GM12878 (cell line): ENCODE data around the gene BCAR3. TPM values are rescaled to one million over a fixed set of nuclear protein-coding genes. Genes with fewer than 3 reads are reported as not detected.

Experiments used
- ATAC-seq: fragments of 200-7000 bp; cut with Tn5 transposase; 3 replicates; pipeline ENCODE4 v1.9.1; 2020; ENCODE audit warnings: mild to moderate bottlenecking, moderate library complexity
- BruUV-seq: library from RNA; stranded (reverse); fragments of 400-500 nt; replicated peaks from 2 replicates; lab custom pipeline; 2021; lab: Mats Ljungman, UMichigan
- CTCF ChIA-PET: fragments of 300-600 bp; sonication (Branson Sonifier 250); formaldehyde crosslinking; extraction: SDS; loops from one replicate; lab custom pipeline; 2021; ENCODE audit warnings: inconsistent platforms; lab: Yijun Ruan, JAX
- POLR2A ChIA-PET: fragments of 350-600 bp; formaldehyde crosslinking; extraction: SDS; loops from one replicate; lab custom pipeline; 2021; ENCODE audit warnings: inconsistent platforms; lab: Charles Lee
- RAD21 ChIA-PET: fragments of 300-600 bp; sonication (Branson Sonifier 250); formaldehyde crosslinking; loops from one replicate; lab custom pipeline; 2023; ENCODE audit warnings: antibody characterized with exemption; ENCODE audit not compliant: unreplicated experiment; lab: Charles Lee
- SMC1A ChIA-PET: fragments of 300-600 bp; sonication (Branson Sonifier 250); formaldehyde crosslinking; loops from one replicate; lab custom pipeline; 2023; ENCODE audit not compliant: unreplicated experiment, uncharacterized antibody; lab: Charles Lee
- DNase-seq: peaks from one replicate; pipeline ENCODE4 v3.0.0-alpha.2; 2011; ENCODE audit warnings: low read depth, low spot score
- FAIRE-seq: peaks from 3 replicates; lab custom pipeline; 2011; peaks lifted over from hg19 to GRCh38; lab: Jason Lieb, UNC
- H2AFZ ChIP-seq: 2 replicates; pipeline ENCODE4 v1.6.0; 2011; ENCODE audit warnings: low read depth, low read length, control low read depth; ENCODE audit not compliant: control insufficient read depth
- H3K27ac ChIP-seq: 2 replicates; pipeline ENCODE4 v1.5.1; 2011; ENCODE audit warnings: control low read depth; ENCODE audit not compliant: control insufficient read depth, insufficient read depth
- H3K27me3 ChIP-seq, 2 experiments: replicated peaks in 1 of 2; 2 replicates each; pipeline versions ENCODE4 v1.6.0 to v1.6.1; 2011; ENCODE audit warnings: low read length in 1 of 2; ENCODE audit not compliant: control insufficient read depth in 2 of 2, insufficient read depth in 2 of 2
- H3K36me3 ChIP-seq, 2 experiments: 2 replicates each; pipeline ENCODE4 v1.5.1; 2011; ENCODE audit warnings: low read length in 1 of 2; ENCODE audit not compliant: control insufficient read depth in 2 of 2, insufficient read depth in 2 of 2
- H3K4me1 ChIP-seq: 2 replicates; pipeline ENCODE4 v1.6.1; 2011; ENCODE audit warnings: mild to moderate bottlenecking, low read length, moderate library complexity, mixed read lengths; ENCODE audit not compliant: control insufficient read depth, insufficient read depth
- H3K4me2 ChIP-seq: 2 replicates; pipeline ENCODE4 v1.6.0; 2011; ENCODE audit warnings: control low read depth; ENCODE audit not compliant: control insufficient read depth, insufficient read depth
- H3K4me3 ChIP-seq: fragments of 200-600 bp; sonication (generic); 2 replicates; pipeline ENCODE4 v1.5.1; 2016
- H3K79me2 ChIP-seq: 2 replicates; pipeline ENCODE4 v1.6.0; 2011; ENCODE audit warnings: low read length; ENCODE audit not compliant: control insufficient read depth, insufficient read depth
- H3K9ac ChIP-seq: 2 replicates; pipeline ENCODE4 v1.8.0; 2011; ENCODE audit warnings: low read length, control low read depth, mixed read lengths; ENCODE audit not compliant: control insufficient read depth, insufficient read depth
- H3K9me3 ChIP-seq: replicated peaks from 3 replicates; pipeline ENCODE4 v1.5.1; 2011; ENCODE audit warnings: mild to moderate bottlenecking, low read length; ENCODE audit not compliant: control insufficient read depth, insufficient read depth
- H4K20me1 ChIP-seq: 2 replicates; pipeline ENCODE4 v1.6.0; 2011; ENCODE audit not compliant: control insufficient read depth, insufficient read depth
- ATF2 ChIP-seq: IDR thresholded peaks from 2 replicates; pipeline ENCODE4 v1.6.1; 2012; ENCODE audit warnings: low read length, inconsistent platforms
- BACH1 ChIP-seq: fragments of 450-650 bp; IDR thresholded peaks from 2 replicates; pipeline ENCODE4 v1.6.1; 2017; ENCODE audit warnings: mild to moderate bottlenecking, borderline replicate concordance
- CTCF ChIP-seq, 3 experiments: IDR thresholded peaks in 2 of 3; conservative IDR thresholded peaks in 1 of 3; 2 replicates each; pipeline ENCODE4 v1.5.1; 2011; ENCODE audit warnings: low read depth in 3 of 3, low read length in 3 of 3, mild to moderate bottlenecking in 3 of 3, control low read depth in 2 of 3, moderate library complexity in 2 of 3, inconsistent platforms in 1 of 3, mixed read lengths in 1 of 3; ENCODE audit not compliant: control insufficient read depth in 2 of 3, insufficient read depth in 1 of 3; ENCODE audit errors: extremely low read depth in 1 of 3
- ELK1 ChIP-seq: IDR thresholded peaks from 2 replicates; pipeline ENCODE4 v1.6.1; 2012; ENCODE audit warnings: low read depth, low read length, improper control_type of control experiment
- ESRRA ChIP-seq: IDR thresholded peaks from 2 replicates; pipeline ENCODE4 v1.6.1; 2012; ENCODE audit warnings: mild to moderate bottlenecking, low read length, improper control_type of control experiment
- EZH2 ChIP-seq: IDR thresholded peaks from 2 replicates; pipeline ENCODE4 v1.6.1; 2012; ENCODE audit warnings: low read depth, mild to moderate bottlenecking, control low read depth, inconsistent platforms, low read length, borderline replicate concordance; ENCODE audit not compliant: control insufficient read depth
- IRF4 ChIP-seq: IDR thresholded peaks from 2 replicates; pipeline ENCODE4 v1.6.1; 2011; ENCODE audit warnings: low read depth, low read length
- JUNB ChIP-seq: IDR thresholded peaks from 2 replicates; pipeline ENCODE4 v1.6.1; 2016; ENCODE audit warnings: antibody characterized with exemption, mild to moderate bottlenecking
- MTA3 ChIP-seq: IDR thresholded peaks from 2 replicates; pipeline ENCODE4 v1.6.1; 2012; ENCODE audit warnings: low read length, inconsistent platforms, borderline replicate concordance
- PKNOX1 ChIP-seq: fragments of 450-650 bp; IDR thresholded peaks from 2 replicates; pipeline ENCODE4 v1.6.1; 2016; ENCODE audit warnings: mild to moderate bottlenecking
- RAD51 ChIP-seq: fragments of 450-650 bp; IDR thresholded peaks from 2 replicates; pipeline ENCODE4 v1.6.1; 2016; ENCODE audit warnings: moderate library complexity, mild to moderate bottlenecking, inconsistent platforms
- RCOR1 ChIP-seq: conservative IDR thresholded peaks from 2 replicates; pipeline ENCODE4 v1.6.1; 2012; ENCODE audit warnings: low read depth, low read length, improper control_type of control experiment
- SIX5 ChIP-seq: IDR thresholded peaks from 2 replicates; pipeline ENCODE4 v1.6.1; 2011; ENCODE audit warnings: mild to moderate bottlenecking, low read depth, low read length, moderate library complexity; ENCODE audit not compliant: severe bottlenecking
- SREBF2 ChIP-seq: IDR thresholded peaks from 2 replicates; pipeline ENCODE4 v1.6.1; 2012; ENCODE audit warnings: mild to moderate bottlenecking, low read length
- SUPT20H ChIP-seq: IDR thresholded peaks from 2 replicates; pipeline ENCODE4 v1.6.1; 2011; ENCODE audit warnings: low read depth, mild to moderate bottlenecking, low read length, moderate library complexity, borderline replicate concordance; ENCODE audit not compliant: control insufficient read depth
- WGBS: methylation state at CpG from one replicate; pipeline ENCODE4 v1.1.6; 2016; ENCODE audit warnings: low lambda C conversion rate; ENCODE audit not compliant: insufficient replicate concordance, insufficient coverage; ENCODE audit errors: missing lambda C conversion rate; 5-methylcytosine and 5-hydroxymethylcytosine counted together
- in situ Hi-C: fragments of 300-500 bp; cut with MboI; formaldehyde crosslinking; loops from 9 replicates; pipeline ENCODE4 v1.14.3; 2018; ENCODE audit warnings: mixed read lengths
- intact Hi-C: fragments of 100-400 bp; cut with micrococcal nuclease; formaldehyde crosslinking; loops from one replicate; pipeline ENCODE4 v1.14.2; 2022; ENCODE audit not compliant: unreplicated experiment
- polyA plus RNA-seq, 11 experiments: library from polyadenylated mRNA; depleted of rRNA in 4 of 11; unstranded in 6 of 11; stranded (reverse) in 5 of 11; fragments of >200 nt; fragmentation: Nextera tagmentation in 4 of 11; fragmentation: Illumina TruSeq in 1 of 11; extraction: Ambion mirVana in 4 of 11; extraction: Trizol in 1 of 11; gene quantifications; 1 replicate in 1 of 11; 2 replicates in 10 of 11; pipeline versions ENCODE4 v1.2.1 to v1.2.3, GENCODE V29; 2011 to 2016; ENCODE audit warnings: inconsistent platforms in 2 of 11, missing spikeins in 2 of 11, low read depth in 1 of 11
- total RNA-seq, 4 experiments: library from RNA; depleted of rRNA in 3 of 4; stranded (reverse); fragments of >200 nt in 3 of 4; fragmentation: Illumina TruSeq in 1 of 4; extraction: Trizol in 1 of 4; gene quantifications; 2 replicates each; pipeline versions ENCODE4 v1.2.1 to v1.2.3, GENCODE V29; 2013 to 2021

The BCAR3 gene
- total and polyA plus RNA-seq, 10 of the 15 experiments (the other 5 are each of a cell fraction or from before 2014, with no cell fraction given): 1.3 to 6.6 (median 1.8) TPM

- no peak overlapping the region for H3K27ac ChIP-seq
- ATAC-seq: no peak
- WGBS: 51% methylated on average over 5 of the region's 5 CpGs
- DNase-seq: no peak
- no peak overlapping the region for H3K4me3 ChIP-seq
- intact Hi-C loops (no loop called here), in situ Hi-C loops (no loop called here)
- no peak overlapping the region for H3K9ac ChIP-seq
- H3K79me2 ChIP-seq: no peaks in the 10 kb centered on the region
- RAD21 ChIA-PET: no interaction called here
- TF ChIP-seq RAD51 (no peak), JUNB (no peak), PKNOX1 (no peak), ELK1 (no peak), EZH2 (no peak), IRF4 (no peak), SIX5 (no peak), CTCF (IDR thresholded peaks at IDR 0.05 in 2 of 3, conservative IDR thresholded peaks at IDR 0.05 in 1 of 3; ENCODE audit: control insufficient read depth in 2 of 3, extremely low read depth in 1 of 3, insufficient read depth in 1 of 3, low read depth in 3 of 3, low read length in 3 of 3) (no peak), RCOR1 (no peak), ATF2 (no peak), BACH1 (no peak), MTA3 (no peak), SREBF2 (no peak), ESRRA (no peak), SUPT20H (no peak)
- CTCF ChIA-PET: interaction anchor here (1.4 to 1.7 kb wide), 2 partner anchors 12 to 27 kb away, joined by 5 read pairs; no protein-coding TSS in a partner anchor
- FAIRE-seq: no peak
- no peaks in the 10 kb centered on the region for H3K4me1 ChIP-seq
- no peaks in the 10 kb centered on the region; the same call in 1 of the 2 replicates for H4K20me1 ChIP-seq
- POLR2A ChIA-PET: interaction anchor here (0.6 kb wide), 1 partner anchor 15 kb away, joined by 3 read pairs; no protein-coding TSS in a partner anchor
- H3K4me2 ChIP-seq: no peak overlapping the region
- H3K27me3 ChIP-seq: no peaks in the 10 kb centered on the region
- no peaks in the 10 kb centered on the region for H3K36me3 ChIP-seq
- BruUV-seq: no TSS peak
- no peaks in the 10 kb centered on the region for H3K9me3 ChIP-seq
- no peak overlapping the region for H2AFZ ChIP-seq
- SMC1A ChIA-PET: interaction anchor here (0.5 to 2.0 kb wide), 3 partner anchors 15 to 117 kb away, joined by 3 to 10 read pairs (median 4); no protein-coding TSS in a partner anchor
Measured at GRCh38 chr1:93656491-93656890, 25.1 kb downstream of the BCAR3 start.
